ENCODE results near the gene MEIS2.

Gene MEIS2

GRCh38 chr15:36954486-36954885 is 145.9 kb downstream of the MEIS2 start:
- TF ChIP-seq ZBTB7A (IDR thresholded peaks at IDR 0.05; ENCODE audit: low read depth) = no peak
- TF ChIP-seq CREB1 (IDR thresholded peaks at IDR 0.05; ENCODE audit: low read depth) = no peak
- TF ChIP-seq TEAD4 (IDR thresholded peaks at IDR 0.05) = no peak
- TF ChIP-seq CEBPB (IDR thresholded peaks at IDR 0.05) = no peak
- TF ChIP-seq MAX (IDR thresholded peaks at IDR 0.05) = no peak
- TF ChIP-seq EP300 (IDR thresholded peaks at IDR 0.05; ENCODE audit: borderline replicate concordance) = no peak
- no peak for TF ChIP-seq RAD21 (IDR thresholded peaks at IDR 0.05; ENCODE audit: low read depth)
- no peak for TF ChIP-seq FOXM1 (IDR thresholded peaks at IDR 0.05; ENCODE audit: borderline replicate concordance, low read depth)
- no peak for TF ChIP-seq YY1 (IDR thresholded peaks at IDR 0.05; ENCODE audit: low read depth)
- TF ChIP-seq REST (IDR thresholded peaks at IDR 0.05; ENCODE audit: low read depth) = no peak

- TF ChIP-seq TCF12 (IDR thresholded peaks at IDR 0.05; ENCODE audit: low read depth) = no peak
- TF ChIP-seq CREB1 (IDR thresholded peaks at IDR 0.05; ENCODE audit: low read depth) = no peak
- no peak for TF ChIP-seq USF1 (IDR thresholded peaks at IDR 0.05)
- TF ChIP-seq REST (IDR thresholded peaks at IDR 0.05; ENCODE audit: low read depth) = no peak
- no peak for TF ChIP-seq TAF1 (IDR thresholded peaks at IDR 0.05; ENCODE audit: low read depth)
- TF ChIP-seq YY1 (IDR thresholded peaks at IDR 0.05; ENCODE audit: low read depth) = no peak
- TF ChIP-seq ZBTB7A (IDR thresholded peaks at IDR 0.05; ENCODE audit: low read depth) = no peak
- TF ChIP-seq FOXM1 (IDR thresholded peaks at IDR 0.05; ENCODE audit: borderline replicate concordance, low read depth) = no peak
- no peak for TF ChIP-seq EGR1 (IDR thresholded peaks at IDR 0.05)
- no peak for TF ChIP-seq TEAD4 (IDR thresholded peaks at IDR 0.05)
- no peak for TF ChIP-seq MAX (IDR thresholded peaks at IDR 0.05)
- no peak for TF ChIP-seq NFIC (IDR thresholded peaks at IDR 0.05)
- no peak for TF ChIP-seq CEBPB (IDR thresholded peaks at IDR 0.05)
Measured at GRCh38 chr15:36953346-36953745, 147.0 kb downstream of the MEIS2 start.

GRCh38 chr15:36951731-36952247 is 148.6 kb downstream of the MEIS2 start:
- TF ChIP-seq EGR1 (IDR thresholded peaks at IDR 0.05) = no peak
- TF ChIP-seq TEAD4 (IDR thresholded peaks at IDR 0.05) = no peak
- no peak for TF ChIP-seq EP300 (IDR thresholded peaks at IDR 0.05; ENCODE audit: borderline replicate concordance)
- TF ChIP-seq YY1 (IDR thresholded peaks at IDR 0.05; ENCODE audit: low read depth) = no peak
- no peak for TF ChIP-seq USF1 (IDR thresholded peaks at IDR 0.05)
- TF ChIP-seq REST (IDR thresholded peaks at IDR 0.05; ENCODE audit: low read depth) = no peak

- TF ChIP-seq FOXM1 (IDR thresholded peaks at IDR 0.05; ENCODE audit: borderline replicate concordance, low read depth) = no peak
- no peak for TF ChIP-seq RAD21 (IDR thresholded peaks at IDR 0.05; ENCODE audit: low read depth)
- no peak for TF ChIP-seq NFIC (IDR thresholded peaks at IDR 0.05)
- TF ChIP-seq CREB1 (IDR thresholded peaks at IDR 0.05; ENCODE audit: low read depth) = no peak
- TF ChIP-seq CEBPB (IDR thresholded peaks at IDR 0.05) = no peak
- no peak for TF ChIP-seq TEAD4 (IDR thresholded peaks at IDR 0.05)
- no peak for TF ChIP-seq MAX (IDR thresholded peaks at IDR 0.05)
Measured at GRCh38 chr15:36950371-36950770, 150.0 kb downstream of the MEIS2 start.

GRCh38 chr15:36948982-36949381 is 151.4 kb downstream of the MEIS2 start:
- no peak for TF ChIP-seq YY1 (IDR thresholded peaks at IDR 0.05; ENCODE audit: low read depth)
- no peak for TF ChIP-seq FOXM1 (IDR thresholded peaks at IDR 0.05; ENCODE audit: borderline replicate concordance, low read depth)

Measured in Ishikawa (cell line).